Activated effector memory CD4-positive, alpha-beta T cell treated with Interleukin-2 at 50 U/mL for 16 hours (primary cell): ENCODE results near the gene RAB31.
"Not testable (repeated sequence)": the region's sequence is repeated elsewhere in the genome, so short reads cannot be mapped to it uniquely, and the experiment has no call there.

Experiments
- DNase-seq: peaks from one replicate; pipeline ENCODE4 v3.0.0-alpha.2; 2020

Gene RAB31

DNA sequence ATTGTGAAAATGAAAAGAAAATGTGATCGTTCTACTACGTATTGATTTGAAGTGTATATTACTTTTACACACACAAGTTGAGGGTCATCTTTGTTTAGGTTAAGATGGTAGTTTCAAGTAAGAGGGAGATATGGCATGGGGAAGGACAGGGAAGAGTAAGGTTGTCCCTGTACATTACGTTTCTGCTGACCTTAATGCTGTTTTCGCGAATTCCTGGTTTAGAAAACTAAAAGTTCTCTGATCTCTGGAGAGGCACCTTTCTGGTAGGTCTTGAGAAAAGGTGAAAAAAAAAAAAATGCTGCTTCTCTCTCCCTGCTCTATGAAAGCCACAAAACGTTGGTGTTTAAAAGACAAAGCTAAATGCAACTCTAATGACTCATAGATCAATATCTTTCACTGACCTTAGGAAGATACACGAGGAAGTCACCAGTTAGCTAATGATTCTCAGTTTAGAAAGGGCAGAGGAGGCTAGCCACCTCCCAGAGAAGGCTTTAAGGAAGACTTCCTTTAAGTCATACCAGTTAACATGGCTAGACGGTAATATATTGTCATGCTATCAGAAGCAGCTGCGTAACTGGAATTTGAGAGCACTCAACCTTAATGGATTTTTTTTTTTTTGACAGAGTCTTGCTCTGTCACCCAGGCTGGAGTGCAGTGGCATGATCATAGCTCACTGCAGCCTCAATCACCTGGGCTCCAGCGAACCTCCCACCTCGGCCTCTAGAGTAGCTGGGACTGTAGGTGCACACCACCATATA is 190.9 kb downstream of the RAB31 start:
- DNase-seq, result no peak

DNA sequence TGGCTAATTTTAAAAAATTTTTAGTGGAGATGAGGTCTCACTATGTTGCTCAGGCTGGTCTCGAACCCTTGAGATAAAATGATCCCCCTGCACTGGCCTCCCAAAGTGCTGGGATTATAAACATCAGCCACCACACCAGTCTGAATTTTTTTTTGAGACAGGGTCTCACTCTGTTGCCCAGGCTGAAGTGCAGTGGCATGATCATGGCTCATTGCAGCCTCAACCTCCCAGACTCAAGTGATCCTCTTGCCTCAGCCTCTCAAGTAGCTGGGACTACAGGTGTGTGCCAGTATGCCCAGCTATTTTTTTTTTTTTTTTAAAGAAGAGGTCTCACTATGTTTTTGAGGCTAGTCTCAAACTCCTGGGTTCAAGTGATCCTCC is 191.4 kb downstream of the RAB31 start:
- not testable (repeated sequence) for DNase-seq

DNA sequence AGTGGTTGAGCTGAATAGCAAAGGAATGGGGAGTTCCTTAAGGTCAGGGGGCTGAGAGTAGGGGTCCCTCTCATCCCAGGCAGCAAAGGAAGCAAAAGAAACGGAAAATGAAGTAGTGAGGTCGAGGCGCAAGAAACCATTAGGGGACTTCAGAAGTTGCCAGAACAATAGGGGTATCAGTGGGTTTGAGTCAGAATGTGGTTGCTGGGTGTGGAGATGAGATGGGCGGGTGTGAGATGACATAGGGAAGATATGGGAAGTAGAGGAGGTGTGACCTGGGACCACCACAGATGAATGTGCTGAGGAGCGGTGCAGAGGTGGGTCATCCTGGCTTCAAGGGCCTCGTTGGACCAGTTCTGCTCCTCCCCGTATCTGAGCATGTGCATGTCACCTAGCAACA is 192.6 kb downstream of the RAB31 start:
- DNase-seq, result no peak

DNA sequence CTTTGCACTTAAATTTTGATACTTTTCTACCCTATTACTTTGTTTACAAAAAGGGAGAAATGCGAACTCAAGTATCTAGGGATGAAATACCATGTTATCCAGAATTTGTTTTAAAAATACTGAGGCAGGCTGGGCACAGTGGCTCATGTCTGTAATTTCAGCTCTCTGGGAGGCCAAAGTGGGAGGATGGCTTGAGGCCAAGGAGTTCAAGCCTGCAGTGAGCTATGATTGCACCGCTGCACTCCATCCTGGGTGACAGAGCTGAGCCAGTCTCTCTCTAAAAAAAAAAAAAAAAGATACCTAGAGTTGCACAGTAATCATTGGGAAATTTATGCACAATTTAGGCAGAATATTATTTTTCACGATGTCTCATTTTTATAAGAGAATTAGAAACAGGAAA is 193.3 kb downstream of the RAB31 start:
- no peak for DNase-seq

DNA sequence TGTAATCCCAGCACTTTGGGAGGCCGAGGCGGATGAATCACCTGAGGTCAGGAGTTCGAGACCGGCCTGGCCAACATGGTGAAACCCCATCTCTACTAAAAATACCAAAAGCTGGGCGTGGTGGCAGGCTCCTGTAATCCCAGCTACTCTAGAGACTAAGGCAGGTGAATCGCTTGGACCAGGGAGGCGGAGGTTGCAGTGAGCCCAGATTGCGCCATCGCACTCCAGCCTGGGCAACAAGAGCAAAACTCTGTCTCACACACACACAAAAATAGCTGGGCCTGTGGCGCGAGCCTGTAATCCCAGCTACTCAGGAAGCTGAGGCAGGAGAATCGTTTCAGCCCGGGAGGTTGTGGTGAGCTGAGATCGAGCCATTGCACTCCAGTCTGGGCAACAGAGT is 194.2 kb downstream of the RAB31 start:
- not testable (repeated sequence) for DNase-seq

DNA sequence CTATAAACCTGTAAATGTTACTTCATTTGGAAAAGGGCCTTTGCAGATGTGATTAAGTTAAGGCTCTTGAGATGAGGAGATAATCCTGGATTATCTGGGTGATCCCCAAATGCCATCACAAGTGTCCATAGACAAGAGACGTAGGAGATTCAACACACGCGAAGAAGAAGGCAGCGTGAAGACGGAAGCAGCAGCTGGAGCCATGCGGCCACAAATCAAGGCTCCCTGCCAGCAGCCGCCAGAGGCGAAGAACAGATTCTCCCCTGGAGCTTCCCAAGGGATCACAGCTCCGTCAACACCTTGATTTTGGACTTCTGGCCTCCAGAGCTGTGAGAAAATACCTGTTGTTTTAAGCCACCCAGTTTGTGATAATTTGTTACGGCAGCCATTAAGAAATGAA is 194.7 kb downstream of the RAB31 start:
- DNase-seq, result no peak

DNA sequence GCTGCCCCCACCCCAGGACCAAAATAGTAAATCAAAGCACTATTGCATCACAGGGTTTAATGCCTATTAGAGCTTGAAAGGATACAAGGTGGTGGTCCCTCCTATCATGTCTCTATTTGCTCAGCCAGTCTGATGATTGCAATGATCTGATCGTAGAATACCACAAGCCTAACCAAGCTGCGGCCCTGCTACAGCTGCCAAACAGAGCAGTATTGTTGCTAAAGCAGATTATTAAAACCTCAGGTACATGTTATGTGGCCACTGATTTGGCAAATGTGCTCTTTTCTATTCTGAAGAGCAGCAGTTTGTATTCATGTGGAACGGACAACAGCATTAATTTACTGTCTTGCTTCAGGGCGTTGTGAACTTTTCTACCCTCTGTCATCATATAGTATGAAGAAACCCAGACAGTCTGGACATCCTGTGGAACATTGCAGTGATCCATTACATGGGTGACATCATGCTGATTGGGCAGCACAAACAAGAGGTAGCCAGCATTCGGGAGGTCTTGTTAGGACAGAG is 197.4 kb downstream of the RAB31 start:
- DNase-seq, result no peak

DNA sequence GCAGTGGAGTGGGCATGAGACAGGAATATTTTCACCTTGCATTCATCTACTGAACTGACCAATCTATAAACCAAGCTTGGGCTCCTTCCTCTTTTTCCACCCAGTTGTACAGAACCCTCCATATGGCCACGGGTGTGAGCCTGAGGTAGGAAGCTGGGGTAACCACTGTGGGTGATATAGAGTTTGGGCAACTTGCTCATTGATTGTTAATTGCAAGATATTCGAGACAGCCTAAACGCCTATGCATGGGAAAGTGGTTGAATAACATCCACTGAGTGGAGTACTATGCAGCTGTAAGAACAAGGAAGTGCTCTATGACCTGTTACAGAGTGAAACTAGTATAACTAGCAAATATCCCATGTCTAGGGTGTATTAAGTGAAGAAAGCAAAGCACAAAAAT is 198.4 kb downstream of the RAB31 start:
- no peak for DNase-seq

DNA sequence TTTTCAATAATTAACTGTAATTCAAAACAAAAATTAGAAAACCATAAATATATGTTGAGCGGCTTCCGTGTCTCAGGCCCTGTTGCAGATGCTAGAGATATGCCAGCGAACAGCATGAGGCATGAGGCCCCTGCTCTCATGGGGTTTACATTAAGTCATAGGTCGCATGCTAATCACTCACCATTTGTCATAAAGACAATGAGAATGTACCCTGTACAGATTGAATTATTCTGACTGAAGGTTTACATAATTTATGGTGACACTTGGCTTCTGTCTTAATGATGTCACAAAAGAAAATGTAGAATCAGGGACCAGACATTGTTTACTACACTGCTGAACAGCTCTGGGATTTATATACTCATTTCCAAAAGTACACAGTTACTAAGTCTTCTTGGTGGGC is 199.8 kb downstream of the RAB31 start:
- DNase-seq, result no peak

DNA sequence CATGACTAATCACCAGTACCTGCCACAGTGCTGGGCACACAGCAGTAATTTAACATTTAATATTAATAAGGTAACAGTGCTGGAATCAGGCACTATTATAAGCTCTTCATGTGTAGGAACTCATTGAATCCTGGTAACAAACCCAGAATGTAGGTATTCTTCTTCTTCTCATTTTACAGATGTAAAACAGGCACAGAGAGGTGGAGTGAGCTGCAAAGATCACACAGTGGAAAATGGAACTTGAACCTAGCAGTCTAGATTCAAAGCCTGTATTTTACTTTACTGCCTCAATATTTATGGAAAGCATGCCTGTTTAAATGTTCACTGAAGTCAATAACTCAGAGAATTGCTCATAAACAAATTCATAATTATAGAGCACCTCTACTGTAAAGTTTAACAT is 202.0 kb downstream of the RAB31 start:
- no peak for DNase-seq

DNA sequence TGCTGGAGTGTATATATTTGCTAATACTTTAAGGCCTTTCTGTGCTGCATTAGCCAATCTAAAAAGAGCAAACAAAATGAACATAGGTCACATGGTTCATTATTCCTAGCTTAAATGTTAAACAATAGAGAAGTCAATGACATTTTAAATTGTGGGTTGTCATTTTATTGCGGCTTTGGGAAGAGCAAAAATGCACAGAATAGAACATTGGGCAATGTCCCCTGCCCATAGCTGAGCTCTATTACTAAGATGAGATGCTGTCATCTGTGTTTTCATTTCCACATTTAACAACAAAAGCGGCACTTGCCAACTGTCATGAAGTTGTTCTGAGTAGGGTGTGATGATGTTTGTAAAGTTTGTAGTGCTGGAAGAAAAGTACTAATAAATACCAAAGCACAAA is 202.6 kb downstream of the RAB31 start:
- DNase-seq, result no peak

DNA sequence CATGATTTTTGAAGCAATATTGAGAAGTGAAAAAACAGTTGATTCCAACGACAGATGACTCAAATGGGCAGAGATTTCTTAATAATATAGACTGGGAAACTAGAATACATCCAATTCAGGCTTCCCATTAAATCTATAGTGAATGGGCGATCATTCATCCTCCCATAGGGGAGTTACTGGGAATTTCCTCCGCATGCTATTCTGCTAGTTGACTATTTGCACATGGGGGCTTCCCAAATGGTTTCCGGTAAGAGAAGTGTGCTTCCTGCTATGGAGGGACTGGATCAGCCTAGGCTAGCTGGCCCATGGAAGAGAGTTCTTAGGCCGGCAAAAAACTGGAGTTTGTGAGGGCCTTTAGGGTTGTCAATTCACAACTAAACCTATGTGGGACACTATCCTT is 203.1 kb downstream of the RAB31 start:
- no peak for DNase-seq
